Activated naive CD8-positive, alpha-beta T cell treated with anti-CD3 and anti-CD28 coated beads, Interleukin-2, amount 10 ng/mL, durations not matched to agents 7 days and 5 days (primary cell): ENCODE data around the gene CDH16. TPM values are rescaled to one million over a fixed set of nuclear protein-coding genes. Genes with fewer than 3 reads are reported as not detected.
"Not testable (repeated sequence)": the region's sequence is repeated elsewhere in the genome, so short reads cannot be mapped to it uniquely, and the experiment has no call there.

ENCODE experiments used
- ATAC-seq: fragments of 150-1000 bp; cut with Tn5 transposase; one replicate; pipeline ENCODE4 v1.10.0; 2021; ENCODE audit warnings: low read depth, moderate library complexity
- POLR2A ChIA-PET: fragments of 350-600 bp; sonication (Branson Sonifier 250); formaldehyde crosslinking; loops from one replicate; lab custom pipeline; 2021; ENCODE audit warnings: antibody characterized with exemption; lab: Charles Lee
- DNase-seq: peaks from one replicate; pipeline ENCODE4 v3.0.0; 2021
- H3K27ac Mint-ChIP-seq: one replicate; pipeline ENCODE4 v1.8.0; 2022; ENCODE audit warnings: mild to moderate bottlenecking, mixed read lengths
- H3K27me3 Mint-ChIP-seq: one replicate; pipeline ENCODE4 v1.8.0; 2022; ENCODE audit warnings: mild to moderate bottlenecking, moderate library complexity, mixed read lengths
- H3K36me3 Mint-ChIP-seq: one replicate; pipeline ENCODE4 v1.8.0; 2021; ENCODE audit warnings: mild to moderate bottlenecking, mixed read lengths
- H3K4me1 Mint-ChIP-seq: one replicate; pipeline ENCODE4 v1.8.0; 2021; ENCODE audit warnings: mixed read lengths
- H3K4me3 Mint-ChIP-seq: one replicate; pipeline ENCODE4 v1.8.0; 2022; ENCODE audit warnings: mild to moderate bottlenecking, moderate library complexity, mixed read lengths
- H3K9me3 Mint-ChIP-seq: one replicate; pipeline ENCODE4 v1.8.0; 2021; ENCODE audit warnings: mixed read lengths
- total RNA-seq, 2 experiments: library from RNA; stranded (reverse); gene quantifications; one replicate each; pipeline ENCODE4 v1.2.3, GENCODE V29; 2021

CDH16 gene
- total RNA-seq, 2 experiments from 2014 or later = not detected

- Mint-ChIP-seq H3K27me3 (no peaks in the 10 kb centered on the region), H3K4me1 (peaks cover 31% of the 10 kb centered on the region), H3K9me3 (no peaks in the 10 kb centered on the region), H3K4me3 (peak overlapping the region; percentile 83), H3K27ac (peak overlapping the region; percentile 96), H3K36me3 (no peaks in the 10 kb centered on the region)
- ATAC-seq = no peak
- DNase-seq = no peak
- POLR2A ChIA-PET = interaction anchor here (0.9 to 1.7 kb wide), 4 partner anchors 43 to 277 kb away, joined by 3 to 16 read pairs (median 6); partner anchors contain the start of genes CMTM3 and NAE1
Measured at GRCh38 chr16:66873685-66874055, 45.0 kb downstream of the CDH16 start.

- DNase-seq = peak; percentile 96
- Mint-ChIP-seq H3K27ac (peak overlapping the region; percentile 93), H3K27me3 (no peaks in the 10 kb centered on the region), H3K9me3 (no peaks in the 10 kb centered on the region), H3K36me3 (no peaks in the 10 kb centered on the region), H3K4me1 (peaks cover 26% of the 10 kb centered on the region), H3K4me3 (peak overlapping the region; percentile 83)
- peak; percentile 92 for ATAC-seq
- POLR2A ChIA-PET = interaction anchor here (0.6 to 1.7 kb wide), 9 partner anchors 8 to 327 kb away, joined by 3 to 16 read pairs (median 4); partner anchors contain the start of genes CMTM3 and NAE1
Measured at GRCh38 chr16:66872943-66873684, 45.6 kb downstream of the CDH16 start.

- no peaks in the 10 kb centered on the region for H3K9me3 Mint-ChIP-seq
- ATAC-seq (no peak), DNase-seq (no peak)
- POLR2A ChIA-PET = interaction anchor here (0.6 to 1.7 kb wide), 10 partner anchors 9 to 517 kb away, joined by 3 to 16 read pairs (median 4); partner anchors contain the start of genes CMTM3 and NAE1
- H3K36me3 Mint-ChIP-seq = no peaks in the 10 kb centered on the region
- H3K27me3 Mint-ChIP-seq = peaks cover 2% of the 10 kb centered on the region
- peak overlapping the region; percentile 83 for H3K4me3 Mint-ChIP-seq
- H3K27ac Mint-ChIP-seq = peak overlapping the region; percentile 93
- H3K4me1 Mint-ChIP-seq = peaks cover 22% of the 10 kb centered on the region
Measured at GRCh38 chr16:66872559-66872942, 46.1 kb downstream of the CDH16 start.

GRCh38 chr16:66871840-66872239 is 46.8 kb downstream of the CDH16 start:
- ATAC-seq (no peak), DNase-seq (no peak)
- H3K27me3 Mint-ChIP-seq = peaks cover 2% of the 10 kb centered on the region
- H3K4me1 Mint-ChIP-seq = peaks cover 22% of the 10 kb centered on the region
- POLR2A ChIA-PET = interaction anchor here (0.6 to 1.7 kb wide), 4 partner anchors 10 to 516 kb away, joined by 3 to 16 read pairs (median 5); partner anchors contain the start of gene NAE1
- no peak overlapping the region for H3K4me3 Mint-ChIP-seq
- no peak overlapping the region for H3K27ac Mint-ChIP-seq
- no peaks in the 10 kb centered on the region for H3K9me3 Mint-ChIP-seq
- H3K36me3 Mint-ChIP-seq = no peaks in the 10 kb centered on the region

GRCh38 chr16:66871363-66871762 is 47.3 kb downstream of the CDH16 start:
- not testable (repeated sequence) for H3K27me3 Mint-ChIP-seq, H3K9me3 Mint-ChIP-seq, ATAC-seq, H3K36me3 Mint-ChIP-seq, H3K27ac Mint-ChIP-seq, H3K4me3 Mint-ChIP-seq, DNase-seq
- peaks cover 22% of the 10 kb centered on the region for H3K4me1 Mint-ChIP-seq
- POLR2A ChIA-PET = interaction anchor here (0.8 to 1.5 kb wide), 2 partner anchors 41 to 457 kb away, joined by 4 read pairs; partner anchors contain the start of gene NAE1

GRCh38 chr16:66869424-66869823 is 49.3 kb downstream of the CDH16 start:
- H3K27me3 Mint-ChIP-seq = peaks cover 2% of the 10 kb centered on the region
- H3K27ac Mint-ChIP-seq = no peak overlapping the region
- POLR2A ChIA-PET = interaction anchor here (1.6 to 4.2 kb wide), 2 partner anchors 11 to 39 kb away, joined by 3 to 39 read pairs; partner anchors contain the start of genes NAE1 and PDP2
- H3K4me3 Mint-ChIP-seq = no peak overlapping the region
- DNase-seq (no peak), ATAC-seq (no peak)
- H3K9me3 Mint-ChIP-seq = no peaks in the 10 kb centered on the region
- no peaks in the 10 kb centered on the region for H3K36me3 Mint-ChIP-seq
- peaks cover 18% of the 10 kb centered on the region for H3K4me1 Mint-ChIP-seq

- POLR2A ChIA-PET = no interaction called here
- no peak overlapping the region for H3K27ac Mint-ChIP-seq
- no peaks in the 10 kb centered on the region for H3K36me3 Mint-ChIP-seq
- ATAC-seq = no peak
- H3K4me1 Mint-ChIP-seq = peaks cover 1% of the 10 kb centered on the region
- H3K9me3 Mint-ChIP-seq = no peaks in the 10 kb centered on the region
- H3K27me3 Mint-ChIP-seq = peaks cover 2% of the 10 kb centered on the region
- H3K4me3 Mint-ChIP-seq = no peak overlapping the region
- DNase-seq = no peak
Measured at GRCh38 chr16:66863707-66864106, 55.0 kb downstream of the CDH16 start.

GRCh38 chr16:66862023-66862520 is 56.6 kb downstream of the CDH16 start:
- DNase-seq (peak; percentile 15), ATAC-seq (no peak)
- no peak overlapping the region for H3K27ac Mint-ChIP-seq
- POLR2A ChIA-PET = no interaction called here
- H3K36me3 Mint-ChIP-seq = no peaks in the 10 kb centered on the region
- H3K4me3 Mint-ChIP-seq = no peak overlapping the region
- no peaks in the 10 kb centered on the region for H3K4me1 Mint-ChIP-seq
- no peaks in the 10 kb centered on the region for H3K27me3 Mint-ChIP-seq
- no peaks in the 10 kb centered on the region for H3K9me3 Mint-ChIP-seq

- no peak for DNase-seq
- Mint-ChIP-seq H3K4me1 (no peaks in the 10 kb centered on the region), H3K36me3 (no peaks in the 10 kb centered on the region), H3K4me3 (no peak overlapping the region), H3K27ac (no peak overlapping the region), H3K9me3 (no peaks in the 10 kb centered on the region), H3K27me3 (no peaks in the 10 kb centered on the region)
- POLR2A ChIA-PET = no interaction called here
- no peak for ATAC-seq
Measured at GRCh38 chr16:66859397-66860068, 59.2 kb downstream of the CDH16 start.

- no peak overlapping the region for H3K27ac Mint-ChIP-seq
- no peaks in the 10 kb centered on the region for H3K27me3 Mint-ChIP-seq
Measured at GRCh38 chr16:66858740-66859396, 59.8 kb downstream of the CDH16 start.

More at GRCh38 chr16:66858740-66859396, 59.8 kb downstream of the CDH16 start:
- no peaks in the 10 kb centered on the region for H3K4me1 Mint-ChIP-seq
- H3K9me3 Mint-ChIP-seq = no peaks in the 10 kb centered on the region
- DNase-seq (no peak), ATAC-seq (no peak)
- no peak overlapping the region for H3K4me3 Mint-ChIP-seq
- POLR2A ChIA-PET = interaction anchor here (0.7 kb wide), 1 partner anchor 88 kb away, joined by 6 read pairs; no protein-coding TSS in a partner anchor
- H3K36me3 Mint-ChIP-seq = no peaks in the 10 kb centered on the region
